Suprapubic skin (tissue), 4 donors: ENCODE data around the gene GTF3C5. TPM values are rescaled to one million over a fixed set of nuclear protein-coding genes. Genes with fewer than 3 reads are reported as not detected.
A peak's percentile ranks its signal among the peaks of the same experiment; 100 is the strongest.
"Not testable (repeated sequence)": the region's sequence is repeated elsewhere in the genome, so short reads cannot be mapped to it uniquely, and the experiment has no call there.

Experiments
- DNase-seq, 2 donors: peaks; one replicate each; pipeline ENCODE4 v3.0.0-alpha.2; 2019; ENCODE audit warnings: low spot score in 2 of 2
- H3K27ac ChIP-seq: fragments of 200-600 bp; sonication (generic); one replicate; pipeline ENCODE4 v1.5.1; 2019
- H3K27me3 ChIP-seq: fragments of 200-600 bp; sonication (generic); one replicate; pipeline ENCODE4 v1.5.1; 2019
- H3K36me3 ChIP-seq: fragments of 200-600 bp; sonication (generic); one replicate; pipeline ENCODE4 v1.5.1; 2019
- H3K4me1 ChIP-seq: fragments of 200-600 bp; sonication (generic); one replicate; pipeline ENCODE4 v1.5.1; 2019
- H3K4me3 ChIP-seq: fragments of 200-600 bp; sonication (generic); one replicate; pipeline ENCODE4 v1.5.1; 2019; ENCODE audit warnings: mild to moderate bottlenecking
- H3K9me3 ChIP-seq: fragments of 200-600 bp; sonication (generic); one replicate; pipeline ENCODE4 v1.5.1; 2019
- CTCF ChIP-seq, 2 donors: fragments of 200-600 bp in 1 of 2; fragments of 450-650 bp in 1 of 2; sonication (generic) in 1 of 2; IDR thresholded peaks; one replicate each; pipeline ENCODE4 v1.5.1; 2016 to 2019; ENCODE audit warnings: antibody characterized with exemption in 2 of 2, mild to moderate bottlenecking in 1 of 2, moderate library complexity in 1 of 2
- EP300 ChIP-seq: sonication (generic); formaldehyde crosslinking; IDR thresholded peaks from one replicate; pipeline ENCODE4 v1.6.1; 2017; ENCODE audit warnings: antibody characterized with exemption
- POLR2A ChIP-seq, 2 donors: fragments of 450-650 bp; IDR thresholded peaks; one replicate each; pipeline ENCODE4 v1.6.1; 2017; ENCODE audit warnings: antibody characterized with exemption in 2 of 2, mild to moderate bottlenecking in 2 of 2, moderate library complexity in 2 of 2
- POLR2AphosphoS5 ChIP-seq, 3 donors: sonication (generic); formaldehyde crosslinking; IDR thresholded peaks; one replicate each; pipeline ENCODE4 v1.6.1; 2017; ENCODE audit warnings: antibody characterized with exemption in 3 of 3
- WGBS: methylation state at CpG from one replicate; pipeline ENCODE4 v1.1.5; 2018; 5-methylcytosine and 5-hydroxymethylcytosine counted together
- total RNA-seq, 4 donors: library from RNA; depleted of rRNA; stranded (reverse); fragments of >200 nt; gene quantifications; one replicate each; pipeline ENCODE4 v1.1.0, GENCODE V29; 2016

GTF3C5 gene
- total RNA-seq, 4 donors from 2014 or later: 55.8 to 103 (median 63.1) TPM

- WGBS: 80% methylated on average over 11 of the region's 11 CpGs
- TF ChIP-seq POLR2AphosphoS5 (IDR thresholded peaks at IDR 0.05) (no peak), POLR2A (IDR thresholded peaks at IDR 0.05) (no peak), EP300 (no peak), CTCF (IDR thresholded peaks at IDR 0.05) (no peak)
- Histone ChIP-seq H3K4me3 (no peak overlapping the region), H3K9me3 (peaks cover 3% of the 10 kb centered on the region), H3K27ac (no peak overlapping the region), H3K4me1 (no peaks in the 10 kb centered on the region), H3K36me3 (no peaks in the 10 kb centered on the region), H3K27me3 (no peaks in the 10 kb centered on the region)
- no peak for DNase-seq
Measured at GRCh38 chr9:133090752-133091385, 60.1 kb downstream of the GTF3C5 start.

- not testable (repeated sequence) for DNase-seq, H3K4me3 ChIP-seq, H3K27me3 ChIP-seq, H3K27ac ChIP-seq, H3K4me1 ChIP-seq
- H3K9me3 ChIP-seq: peaks cover 13% of the 10 kb centered on the region
- WGBS: 67% methylated on average over 4 of the region's 4 CpGs
- peaks cover 30% of the 10 kb centered on the region for H3K36me3 ChIP-seq
Measured at GRCh38 chr9:133094351-133094750, 63.6 kb downstream of the GTF3C5 start.

GRCh38 chr9:133094842-133095393 lies 64.1 kb downstream of the GTF3C5 start:
- no peak for TF ChIP-seq POLR2A (IDR thresholded peaks at IDR 0.05)
- no peak for TF ChIP-seq EP300
- no peak for TF ChIP-seq POLR2AphosphoS5 (IDR thresholded peaks at IDR 0.05)
- TF ChIP-seq CTCF (IDR thresholded peaks at IDR 0.05): no peak
- no peak for DNase-seq
- Histone ChIP-seq H3K27ac (no peak overlapping the region), H3K4me1 (no peaks in the 10 kb centered on the region), H3K4me3 (no peak overlapping the region), H3K36me3 (peaks cover 36% of the 10 kb centered on the region), H3K9me3 (peaks cover 13% of the 10 kb centered on the region), H3K27me3 (no peaks in the 10 kb centered on the region)
- 95% methylated on average over 3 of the region's 3 CpGs for WGBS

GRCh38 chr9:133098104-133098754 lies 67.4 kb downstream of the GTF3C5 start:
- 86% methylated on average over 13 of the region's 16 CpGs for WGBS
- Histone ChIP-seq H3K27me3 (no peaks in the 10 kb centered on the region), H3K4me1 (no peaks in the 10 kb centered on the region), H3K36me3 (peaks cover 69% of the 10 kb centered on the region), H3K9me3 (peaks cover 13% of the 10 kb centered on the region), H3K4me3 (no peak overlapping the region), H3K27ac (no peak overlapping the region)
- peak in 1 of 2 donors; percentile 61 for DNase-seq
- TF ChIP-seq EP300 (no peak), CTCF (IDR thresholded peaks at IDR 0.05) (no peak), POLR2AphosphoS5 (IDR thresholded peaks at IDR 0.05) (no peak), POLR2A (IDR thresholded peaks at IDR 0.05) (no peak)

- no peaks in the 10 kb centered on the region for H3K27me3 ChIP-seq
- peaks cover 5% of the 10 kb centered on the region for H3K4me1 ChIP-seq
- peaks cover 75% of the 10 kb centered on the region for H3K36me3 ChIP-seq
- H3K9me3 ChIP-seq: peaks cover 13% of the 10 kb centered on the region
- peak in 1 of 2 donors; percentile 53 for DNase-seq
- no peak overlapping the region for H3K27ac ChIP-seq
- TF ChIP-seq POLR2A (IDR thresholded peaks at IDR 0.05) (no peak), EP300 (no peak), CTCF (IDR thresholded peaks at IDR 0.05) (no peak), POLR2AphosphoS5 (IDR thresholded peaks at IDR 0.05) (no peak)
- WGBS: 76% methylated on average over 3 of the region's 5 CpGs
- H3K4me3 ChIP-seq: no peak overlapping the region
Measured at GRCh38 chr9:133098871-133099270, 68.1 kb downstream of the GTF3C5 start.
